ENCODE data around the gene DIMT1.

DNA sequence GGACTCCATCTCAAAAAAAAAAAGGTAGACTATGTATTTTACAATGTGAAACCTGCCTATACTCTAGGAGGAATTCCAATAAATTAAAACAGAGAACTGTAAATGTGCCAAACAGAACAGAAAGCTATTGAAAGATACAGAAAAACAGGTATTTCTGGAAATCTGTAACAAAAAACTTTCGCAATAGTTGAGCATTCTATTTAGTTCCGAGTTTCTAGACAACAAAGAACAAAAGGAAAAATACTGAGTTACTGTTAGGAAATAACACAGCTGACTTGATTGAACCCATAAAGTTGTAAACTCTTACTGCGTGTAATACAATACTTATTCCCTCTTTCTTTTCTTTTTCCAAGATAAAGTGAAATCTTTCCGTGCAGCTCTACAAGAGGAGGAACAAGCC, 18.6 kb downstream of the DIMT1 start:
- no peak for TF ChIP-seq EZH2 (IDR thresholded peaks at IDR 0.05; ENCODE audit: low read depth)
- TF ChIP-seq, protein P1, sequence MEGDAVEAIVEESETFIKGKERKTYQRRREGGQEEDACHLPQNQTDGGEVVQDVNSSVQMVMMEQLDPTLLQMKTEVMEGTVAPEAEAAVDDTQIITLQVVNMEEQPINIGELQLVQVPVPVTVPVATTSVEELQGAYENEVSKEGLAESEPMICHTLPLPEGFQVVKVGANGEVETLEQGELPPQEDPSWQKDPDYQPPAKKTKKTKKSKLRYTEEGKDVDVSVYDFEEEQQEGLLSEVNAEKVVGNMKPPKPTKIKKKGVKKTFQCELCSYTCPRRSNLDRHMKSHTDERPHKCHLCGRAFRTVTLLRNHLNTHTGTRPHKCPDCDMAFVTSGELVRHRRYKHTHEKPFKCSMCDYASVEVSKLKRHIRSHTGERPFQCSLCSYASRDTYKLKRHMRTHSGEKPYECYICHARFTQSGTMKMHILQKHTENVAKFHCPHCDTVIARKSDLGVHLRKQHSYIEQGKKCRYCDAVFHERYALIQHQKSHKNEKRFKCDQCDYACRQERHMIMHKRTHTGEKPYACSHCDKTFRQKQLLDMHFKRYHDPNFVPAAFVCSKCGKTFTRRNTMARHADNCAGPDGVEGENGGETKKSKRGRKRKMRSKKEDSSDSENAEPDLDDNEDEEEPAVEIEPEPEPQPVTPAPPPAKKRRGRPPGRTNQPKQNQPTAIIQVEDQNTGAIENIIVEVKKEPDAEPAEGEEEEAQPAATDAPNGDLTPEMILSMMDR (conservative IDR thresholded peaks at IDR 0.05) = no peak
